SH-SY5Y (cell line): ENCODE measurements around the gene POFUT1.

Experiments
- GATA2 ChIP-seq: IDR thresholded peaks from 2 replicates; pipeline ENCODE4 v1.6.1; 2011; ENCODE audit warnings: mild to moderate bottlenecking, low read depth, low read length
- GATA3 ChIP-seq: IDR thresholded peaks from 2 replicates; pipeline ENCODE4 v1.6.1; 2011; ENCODE audit warnings: low read depth, mild to moderate bottlenecking, low read length, moderate library complexity

Gene POFUT1

GRCh38 chr20:32263398-32263954 lies 55.8 kb downstream of the POFUT1 start:
- TF ChIP-seq GATA3: no peak
- no peak for TF ChIP-seq GATA2

DNA sequence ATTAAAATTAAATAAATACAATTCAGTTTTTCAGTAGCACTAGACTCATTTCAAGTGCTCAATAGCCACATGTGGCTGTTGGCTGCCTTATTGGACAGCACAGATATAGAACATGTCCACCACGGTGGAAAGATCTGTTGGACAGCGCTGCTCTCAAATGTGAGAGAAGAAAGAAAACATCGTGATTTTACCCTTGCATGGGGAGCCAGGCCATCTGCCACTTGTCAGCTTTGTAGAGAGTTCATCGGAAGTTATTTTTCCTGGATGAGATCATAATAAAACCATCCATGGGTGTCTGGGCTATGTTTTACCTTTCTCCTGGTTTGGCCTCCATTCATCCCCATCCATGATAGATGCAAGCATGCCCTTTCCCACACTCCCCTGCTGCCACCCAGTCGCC lies 63.9 kb downstream of the POFUT1 start:
- TF ChIP-seq GATA3 (no peak), GATA2 (no peak)

- TF ChIP-seq GATA3: no peak
- TF ChIP-seq GATA2: no peak
Observed at GRCh38 chr20:32274359-32274758, 66.7 kb downstream of the POFUT1 start.

DNA sequence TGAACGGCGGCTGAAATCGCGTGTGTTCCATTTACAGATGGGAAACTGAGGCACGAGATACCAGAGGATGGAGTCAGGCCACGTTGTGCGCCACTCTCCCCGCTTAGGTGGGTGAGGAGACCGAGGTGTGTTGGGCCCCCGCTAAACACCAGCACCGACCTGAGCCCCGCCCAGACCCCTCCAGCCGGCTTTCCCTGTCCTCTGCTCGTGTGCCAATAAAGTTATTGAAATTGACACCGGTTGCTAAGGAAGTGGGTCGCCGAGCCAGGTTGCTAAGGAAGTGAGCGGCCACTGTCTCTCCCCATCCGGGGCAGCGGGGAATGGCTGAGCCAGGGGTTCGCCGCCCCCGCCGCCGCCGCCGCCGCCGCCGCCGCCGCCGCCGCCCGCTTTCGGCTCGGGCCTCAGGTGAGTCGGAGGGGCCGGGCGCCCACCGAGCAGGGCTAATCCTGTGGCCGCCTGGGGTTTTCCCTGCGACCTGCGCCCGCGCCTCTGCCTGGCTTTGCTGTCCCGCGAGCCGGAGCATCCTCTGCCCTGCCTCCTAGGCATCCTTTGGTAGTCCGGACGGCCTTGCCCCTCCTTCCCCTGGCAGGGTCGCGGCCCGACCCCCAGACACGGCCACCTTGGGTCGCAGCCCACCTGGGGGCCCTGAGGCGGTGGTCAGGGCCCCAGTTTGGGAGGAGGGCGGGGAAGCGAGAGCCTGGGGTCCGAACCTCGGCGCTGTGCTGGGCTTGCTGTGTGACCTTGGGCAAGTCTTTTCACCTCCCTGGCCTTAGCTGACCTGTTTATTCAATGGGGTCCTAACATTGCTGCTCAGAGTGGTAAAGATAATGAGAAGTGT lies 69.9 kb downstream of the POFUT1 start, which contains the start of gene KIF3B:
KIF3B (plus strand) TSS at position 291 of the 838 bp plus-strand sequence. CDS start 32,127 bp downstream, outside the sequence.
- TF ChIP-seq GATA3 (no peak), GATA2 (no peak)

GRCh38 chr20:32278199-32278643 lies 70.5 kb downstream of the POFUT1 start:
- TF ChIP-seq GATA3 (no peak), GATA2 (no peak)

- no peak for TF ChIP-seq GATA2
- no peak for TF ChIP-seq GATA3
Observed at GRCh38 chr20:32281711-32282110, 74.0 kb downstream of the POFUT1 start.

DNA sequence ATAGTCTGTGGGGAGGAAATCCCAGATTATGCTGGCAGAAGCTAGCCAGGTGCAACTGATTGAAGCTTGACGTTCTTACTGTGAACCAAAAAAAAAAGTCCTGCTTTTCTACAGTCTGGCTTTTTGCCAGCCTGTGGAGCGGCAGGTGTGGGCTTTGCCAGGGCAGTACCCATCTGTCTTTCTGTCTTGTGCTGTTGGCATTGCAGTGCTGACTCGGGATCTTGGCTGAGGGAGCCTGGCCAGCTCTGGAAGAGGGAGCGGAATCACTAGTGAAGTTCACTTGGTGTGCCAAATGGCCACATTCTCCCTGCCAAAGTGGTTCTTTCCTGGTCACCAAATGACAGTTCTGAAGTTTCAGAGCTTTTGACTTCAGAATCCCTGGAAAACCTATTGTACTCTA lies 74.8 kb downstream of the POFUT1 start:
- TF ChIP-seq GATA2 (no peak), GATA3 (no peak)

- TF ChIP-seq GATA3: no peak
- TF ChIP-seq GATA2: no peak
Observed at GRCh38 chr20:32285082-32285620, 77.5 kb downstream of the POFUT1 start.

- TF ChIP-seq GATA3: no peak
- no peak; the same call in 1 of the 2 replicates for TF ChIP-seq GATA2
Observed at GRCh38 chr20:32285621-32286371, 78.1 kb downstream of the POFUT1 start.

DNA sequence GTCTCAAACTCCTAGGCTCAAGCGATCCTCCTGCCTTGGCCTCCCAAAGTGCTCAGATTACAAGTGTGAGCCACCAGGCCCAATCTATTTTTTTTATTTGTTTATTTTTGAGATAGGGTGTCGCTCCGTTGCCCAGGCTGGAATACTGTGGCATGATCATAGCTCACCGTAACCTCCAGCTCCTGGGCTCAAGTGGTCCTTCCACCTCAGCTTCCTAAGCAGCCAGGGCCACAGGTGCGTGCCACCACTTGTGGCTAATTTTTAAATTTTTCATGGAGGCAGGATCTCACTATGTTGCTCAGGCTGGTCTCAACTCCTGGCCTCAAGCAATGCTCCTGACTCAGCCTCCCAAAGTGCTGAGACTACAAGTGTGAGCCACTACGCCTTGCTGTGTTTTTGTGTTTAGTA lies 79.6 kb downstream of the POFUT1 start:
- TF ChIP-seq GATA3 (no peak), GATA2 (no peak)
